Measurements from ENCODE around the gene ZNF503.

The ZNF503 gene

GRCh38 chr10:75406462-75407223 is 5.1 kb upstream of the ZNF503 start:
- no peak for DNase-seq (ENCODE audit: low spot score)

- no peak for DNase-seq (ENCODE audit: low spot score)
These were observed 4.3 kb upstream of the ZNF503 start for GRCh38 chr10:75405598-75406461.

GRCh38 chr10:75404815-75405597 is 3.4 kb upstream of the ZNF503 start:
- no peak for DNase-seq (ENCODE audit: low spot score)

- no peak for DNase-seq (ENCODE audit: low spot score)
These were observed 2.6 kb upstream of the ZNF503 start for GRCh38 chr10:75403939-75404814.

GRCh38 chr10:75403144-75403938 is 1.8 kb upstream of the ZNF503 start:
- DNase-seq (ENCODE audit: low spot score) = peak; percentile 33

- DNase-seq (ENCODE audit: low spot score) = no peak
These were observed 1.1 kb upstream of the ZNF503 start for GRCh38 chr10:75402486-75403143.

GRCh38 chr10:75400771-75401568 is 594 bp downstream of the ZNF503 start:
- DNase-seq (ENCODE audit: low spot score) = peak; percentile 54

GRCh38 chr10:75400163-75400770 is 1.3 kb downstream of the ZNF503 start:
- peak; percentile 30 for DNase-seq (ENCODE audit: low spot score)

GRCh38 chr10:75399461-75400162 is 2.0 kb downstream of the ZNF503 start:
- DNase-seq (ENCODE audit: low spot score) = peak; percentile 81

GRCh38 chr10:75398692-75399460 is 2.7 kb downstream of the ZNF503 start:
- DNase-seq (ENCODE audit: low spot score) = no peak

GRCh38 chr10:75398200-75398691 is 3.3 kb downstream of the ZNF503 start:
- DNase-seq (ENCODE audit: low spot score) = no peak

- no peak for DNase-seq (ENCODE audit: low spot score)
These were observed 3.9 kb downstream of the ZNF503 start for GRCh38 chr10:75397496-75398199.

- DNase-seq (ENCODE audit: low spot score) = no peak
These were observed 4.7 kb downstream of the ZNF503 start for GRCh38 chr10:75396631-75397495.

GRCh38 chr10:75395932-75396630 is 5.5 kb downstream of the ZNF503 start:
- no peak for DNase-seq (ENCODE audit: low spot score)
